HAP-1 (cell line): Measurements from ENCODE around the gene ABCD1.
A peak's percentile ranks its signal among the peaks of the same experiment; 100 is the strongest.

Experiments used
- DNase-seq, 2 experiments: peaks; one replicate each; pipeline ENCODE4 v3.0.0-alpha.2; 2016 to 2020; ENCODE audit warnings: low spot score in 2 of 2
- H3K27me3 ChIP-seq: fragments of 250-450 bp; sonication (Bioruptor Pico); 2 replicates; pipeline ENCODE4 v1.5.1; 2020; ENCODE audit warnings: low read depth, mild to moderate bottlenecking, moderate library complexity
- H3K36me3 ChIP-seq: fragments of 250-450 bp; sonication (Bioruptor Pico); replicated peaks from 2 replicates; pipeline ENCODE4 v1.5.1; 2020; ENCODE audit warnings: mild to moderate bottlenecking
- H3K4me1 ChIP-seq: fragments of 250-450 bp; sonication (Bioruptor Pico); 2 replicates; pipeline ENCODE4 v1.5.1; 2020; ENCODE audit warnings: mild to moderate bottlenecking
- H3K4me3 ChIP-seq: fragments of 250-450 bp; sonication (Bioruptor Pico); 2 replicates; pipeline ENCODE4 v1.5.1; 2020; ENCODE audit warnings: mild to moderate bottlenecking, moderate library complexity
- H3K9me3 ChIP-seq: fragments of 250-450 bp; sonication (Bioruptor Pico); 2 replicates; pipeline ENCODE4 v1.5.1; 2020; ENCODE audit warnings: mild to moderate bottlenecking, moderate library complexity
- in situ Hi-C: fragments of 300-500 bp; cut with MboI; formaldehyde crosslinking; loops from 3 replicates; pipeline ENCODE4 v1.14.3; 2020; ENCODE audit warnings: low sequenced_read_pairs, inconsistent platforms, mixed read lengths

ABCD1 gene

GRCh38 chrX:153709726-153710674, 14.7 kb upstream of the ABCD1 start:
- in situ Hi-C loops: no loop called here
- Histone ChIP-seq H3K4me3 (no peak overlapping the region), H3K27me3 (no peaks in the 10 kb centered on the region), H3K4me1 (no peaks in the 10 kb centered on the region), H3K36me3 (peaks cover 54% of the 10 kb centered on the region), H3K9me3 (no peaks in the 10 kb centered on the region)
- DNase-seq: no peak

GRCh38 chrX:153714256-153714655, 10.4 kb upstream of the ABCD1 start:
- no peak for DNase-seq
- no peaks in the 10 kb centered on the region for H3K4me1 ChIP-seq
- H3K36me3 ChIP-seq: peaks cover 55% of the 10 kb centered on the region
- H3K27me3 ChIP-seq: no peaks in the 10 kb centered on the region
- H3K9me3 ChIP-seq: no peaks in the 10 kb centered on the region
- no peak overlapping the region for H3K4me3 ChIP-seq
- in situ Hi-C loops: no loop called here

DNA sequence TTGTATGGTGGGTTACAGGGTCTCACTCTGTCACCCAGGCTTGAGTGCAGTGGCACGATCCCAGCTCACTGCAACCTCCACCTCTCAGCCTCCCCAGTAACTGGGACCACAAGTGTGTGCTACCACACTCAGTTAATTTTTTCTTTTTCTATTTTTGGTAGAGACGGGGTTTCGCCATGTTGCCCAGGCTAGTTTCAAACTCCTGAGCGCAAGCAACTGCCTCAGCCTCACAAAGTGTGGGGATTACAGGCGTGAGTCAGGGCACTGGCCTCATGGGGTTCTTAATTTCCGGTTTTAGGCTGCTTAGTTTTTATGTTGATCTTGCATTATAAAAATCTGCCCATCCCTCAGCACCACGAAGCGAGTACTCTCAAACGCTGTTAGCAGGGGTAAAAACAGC, 7.2 kb upstream of the ABCD1 start:
- DNase-seq: no peak
- H3K4me1 ChIP-seq: peaks cover 4% of the 10 kb centered on the region; the same call in 1 of the 2 replicates
- H3K27me3 ChIP-seq: no peaks in the 10 kb centered on the region
- H3K9me3 ChIP-seq: no peaks in the 10 kb centered on the region
- H3K36me3 ChIP-seq: peaks cover 79% of the 10 kb centered on the region
- in situ Hi-C loops: no loop called here
- H3K4me3 ChIP-seq: no peak overlapping the region

- no peak for DNase-seq
- H3K4me3 ChIP-seq: no peak overlapping the region
- peaks cover 10% of the 10 kb centered on the region; the same call in 1 of the 2 replicates for H3K4me1 ChIP-seq
- peaks cover 63% of the 10 kb centered on the region for H3K36me3 ChIP-seq
- in situ Hi-C loops: no loop called here
- no peaks in the 10 kb centered on the region for H3K27me3 ChIP-seq
- H3K9me3 ChIP-seq: no peaks in the 10 kb centered on the region
These were observed 5.4 kb upstream of the ABCD1 start for GRCh38 chrX:153719238-153719637.

GRCh38 chrX:153719701-153720100, 5.0 kb upstream of the ABCD1 start:
- no peak for DNase-seq
- in situ Hi-C loops: no loop called here
- Histone ChIP-seq H3K4me1 (peaks cover 10% of the 10 kb centered on the region), H3K4me3 (no peak overlapping the region), H3K36me3 (peaks cover 59% of the 10 kb centered on the region), H3K9me3 (no peaks in the 10 kb centered on the region), H3K27me3 (no peaks in the 10 kb centered on the region)

- peak overlapping the region; percentile 74 for H3K4me3 ChIP-seq
- DNase-seq: no peak
- in situ Hi-C loops: no loop called here
- H3K4me1 ChIP-seq: peaks cover 29% of the 10 kb centered on the region
- no peaks in the 10 kb centered on the region for H3K27me3 ChIP-seq
- no peaks in the 10 kb centered on the region for H3K9me3 ChIP-seq
- H3K36me3 ChIP-seq: peaks cover 38% of the 10 kb centered on the region
These were observed 1.8 kb upstream of the ABCD1 start for GRCh38 chrX:153722704-153723350.

- in situ Hi-C loops: no loop called here
These were observed 1.1 kb upstream of the ABCD1 start for GRCh38 chrX:153723351-153724251.

GRCh38 chrX:153725039-153725831, 579 bp downstream of the ABCD1 start:
- DNase-seq: peak in 1 of 2 experiments; percentile 46
- H3K4me3 ChIP-seq: peak overlapping the region; percentile 74
- in situ Hi-C loops: no loop called here
- H3K9me3 ChIP-seq: no peaks in the 10 kb centered on the region
- peaks cover 29% of the 10 kb centered on the region for H3K4me1 ChIP-seq
- peaks cover 18% of the 10 kb centered on the region for H3K36me3 ChIP-seq
- no peaks in the 10 kb centered on the region for H3K27me3 ChIP-seq

More at GRCh38 chrX:153723351-153724251, 1.1 kb upstream of the ABCD1 start:
- H3K27me3 ChIP-seq: no peaks in the 10 kb centered on the region
- DNase-seq: peak; percentile 53 to 83
- peaks cover 29% of the 10 kb centered on the region for H3K4me1 ChIP-seq
- H3K4me3 ChIP-seq: peak overlapping the region; percentile 74
- H3K36me3 ChIP-seq: peaks cover 34% of the 10 kb centered on the region
- H3K9me3 ChIP-seq: no peaks in the 10 kb centered on the region

DNA sequence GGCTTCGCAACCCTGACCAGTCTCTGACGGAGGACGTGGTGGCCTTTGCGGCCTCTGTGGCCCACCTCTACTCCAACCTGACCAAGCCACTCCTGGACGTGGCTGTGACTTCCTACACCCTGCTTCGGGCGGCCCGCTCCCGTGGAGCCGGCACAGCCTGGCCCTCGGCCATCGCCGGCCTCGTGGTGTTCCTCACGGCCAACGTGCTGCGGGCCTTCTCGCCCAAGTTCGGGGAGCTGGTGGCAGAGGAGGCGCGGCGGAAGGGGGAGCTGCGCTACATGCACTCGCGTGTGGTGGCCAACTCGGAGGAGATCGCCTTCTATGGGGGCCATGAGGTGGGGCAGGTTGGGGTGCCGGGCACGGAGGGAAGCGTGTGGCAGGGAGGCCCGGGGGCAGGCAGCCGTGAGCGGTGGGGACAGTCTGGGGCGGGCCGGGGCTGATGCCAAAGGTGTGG, 1.2 kb downstream of the ABCD1 start:
- Histone ChIP-seq H3K36me3 (peaks cover 12% of the 10 kb centered on the region), H3K4me3 (no peak overlapping the region), H3K27me3 (no peaks in the 10 kb centered on the region), H3K9me3 (no peaks in the 10 kb centered on the region), H3K4me1 (peaks cover 29% of the 10 kb centered on the region)
- no peak for DNase-seq
- in situ Hi-C loops: no loop called here

DNA sequence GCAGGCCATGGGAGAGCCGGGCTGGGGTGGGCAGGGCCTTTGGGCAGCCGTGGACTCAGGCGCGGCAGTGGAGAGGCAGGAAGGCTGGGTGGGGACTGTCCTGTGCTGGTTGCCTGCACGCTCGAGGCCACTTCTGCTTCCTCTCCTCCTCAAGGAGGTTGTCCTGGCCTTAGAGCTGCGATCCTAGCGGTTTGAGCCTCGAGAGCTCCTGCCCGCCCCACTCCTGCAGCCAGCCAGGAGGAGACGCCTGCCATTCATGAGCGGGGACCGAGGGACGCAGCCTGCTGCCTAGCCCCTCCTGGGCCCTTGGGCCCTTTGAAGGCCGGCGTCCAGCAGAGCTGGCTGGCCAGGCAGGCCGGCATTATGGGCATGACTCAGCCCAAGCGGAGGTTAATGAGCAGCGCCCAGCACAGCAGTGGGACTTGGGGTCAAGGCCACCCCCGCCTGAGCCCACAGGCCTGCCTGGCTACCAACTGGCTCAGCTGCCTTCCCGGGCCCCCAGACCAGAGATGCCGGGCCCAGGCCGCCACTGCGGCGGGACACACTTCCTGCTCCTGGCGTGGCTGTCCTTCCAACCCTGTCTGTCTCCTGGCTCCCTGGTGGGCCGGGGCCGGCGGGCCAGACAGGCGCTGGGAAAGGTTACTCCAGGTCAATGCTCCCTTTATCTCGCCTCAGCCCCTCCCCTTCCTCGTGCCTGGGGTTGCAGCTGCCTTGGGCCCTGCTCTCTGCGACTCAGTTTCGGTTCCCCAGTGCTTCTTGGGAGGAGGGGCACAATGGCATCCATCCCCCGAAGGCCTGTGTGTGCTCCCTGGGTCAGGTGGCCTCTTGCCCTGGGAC, 1.8 kb downstream of the ABCD1 start:
- in situ Hi-C loops: no loop called here

GRCh38 chrX:153727123-153727931, 2.7 kb downstream of the ABCD1 start:
- Histone ChIP-seq H3K36me3 (no peaks in the 10 kb centered on the region), H3K27me3 (no peaks in the 10 kb centered on the region), H3K9me3 (no peaks in the 10 kb centered on the region), H3K4me1 (peaks cover 26% of the 10 kb centered on the region), H3K4me3 (no peak overlapping the region; the same call in 1 of the 2 replicates)
- in situ Hi-C loops: no loop called here
- DNase-seq: no peak

More for the DNA sequence above, 1.8 kb downstream of the ABCD1 start:
- Histone ChIP-seq H3K27me3 (no peaks in the 10 kb centered on the region), H3K9me3 (no peaks in the 10 kb centered on the region), H3K4me1 (peaks cover 29% of the 10 kb centered on the region), H3K4me3 (peak overlapping the region; percentile 7; the same call in 1 of the 2 replicates), H3K36me3 (peaks cover 8% of the 10 kb centered on the region)
- peak; percentile 57 to 79 for DNase-seq
